Measurements from ENCODE around the gene EIF4E. TPM values are rescaled to one million over a fixed set of nuclear protein-coding genes. Genes with fewer than 3 reads are reported as not detected.
"Not testable (repeated sequence)": the region's sequence is repeated elsewhere in the genome, so short reads cannot be mapped to it uniquely, and the experiment has no call there.

Gene EIF4E
- total RNA-seq, 3 donors from 2014 or later, result 69.0 to 97.2 (median 93.7) TPM

GRCh38 chr4:98833384-98833783 lies 95.5 kb downstream of the EIF4E start:
- no peak for DNase-seq (ENCODE audit: low spot score in 2 of 2)
- Histone ChIP-seq H3K4me1 (no peaks in the 10 kb centered on the region), H3K4me3 (no peak overlapping the region), H3K9me3 (no peaks in the 10 kb centered on the region), H3K36me3 (no peaks in the 10 kb centered on the region), H3K27me3 (no peaks in the 10 kb centered on the region), H3K27ac (no peak overlapping the region)
- TF ChIP-seq CTCF (IDR thresholded peaks at IDR 0.05) (no peak), POLR2A (IDR thresholded peaks at IDR 0.05) (no peak), POLR2AphosphoS5 (IDR thresholded peaks at IDR 0.05) (no peak)
- intact Hi-C loops (cut with DNase I; ENCODE audit: low total_unique reads), result no loop called here

GRCh38 chr4:98831036-98831435 lies 97.9 kb downstream of the EIF4E start:
- H3K4me3 ChIP-seq; H3K27me3 ChIP-seq; H3K27ac ChIP-seq; intact Hi-C loops (cut with DNase I; ENCODE audit: low total_unique reads); H3K4me1 ChIP-seq; DNase-seq (ENCODE audit: low spot score in 2 of 2); H3K36me3 ChIP-seq; H3K9me3 ChIP-seq: not testable (repeated sequence)

Other genes with a start within 250 kb of the EIF4E start
- 10 to 100 TPM; 22.9 to 54.2 (median 36.7) TPM for gene METAP1, start 66.6 kb upstream of the EIF4E start, total RNA-seq
- gene ADH5, start 159.7 kb upstream of the EIF4E start, total RNA-seq, result 100 to 1,000 TPM; 136 to 283 (median 159) TPM
- gene ADH4, start 215.2 kb upstream of the EIF4E start, total RNA-seq, result 10 to 100 TPM in 1 of 3 donors, 1 to 10 TPM in 1, under 1 TPM in 1; 0.48 to 27.5 (median 7.9) TPM